Measurements from ENCODE around the gene INPP4A.

Gene INPP4A

DNA sequence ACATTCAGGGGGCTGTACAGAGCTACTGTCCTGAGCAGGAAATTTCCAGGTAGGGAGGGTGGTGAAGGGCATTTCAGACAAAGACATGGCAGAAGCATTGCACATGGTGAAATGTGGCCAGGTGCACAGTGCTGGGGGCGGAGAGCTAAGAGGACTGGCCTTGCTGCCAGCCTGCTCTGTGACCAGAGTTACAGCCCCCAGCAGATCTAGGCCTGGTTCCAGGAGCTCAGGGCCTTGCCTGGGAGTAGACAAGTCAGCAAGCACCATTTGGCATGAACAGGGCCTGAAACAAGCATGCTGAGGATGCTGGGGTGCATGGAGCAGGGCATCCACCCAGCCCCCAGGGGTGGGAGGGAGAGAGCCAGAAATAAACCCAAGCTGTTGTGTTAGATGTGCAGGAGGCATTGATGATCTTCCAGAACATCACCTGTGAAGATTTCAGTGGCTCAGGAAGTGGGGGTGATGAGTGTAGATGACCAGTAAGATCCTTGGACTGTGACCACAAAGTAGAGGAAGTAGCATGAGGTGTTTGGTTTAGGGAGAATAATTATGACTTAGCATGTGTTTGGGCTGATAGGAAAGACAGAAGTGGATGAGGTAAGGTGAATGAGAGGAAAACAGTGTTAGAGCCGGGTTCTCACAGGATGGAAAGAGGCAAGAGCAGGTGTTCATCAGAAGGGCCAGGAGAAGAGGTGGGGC, 102.6 kb downstream of the INPP4A start:
- no peak for DNase-seq

DNA sequence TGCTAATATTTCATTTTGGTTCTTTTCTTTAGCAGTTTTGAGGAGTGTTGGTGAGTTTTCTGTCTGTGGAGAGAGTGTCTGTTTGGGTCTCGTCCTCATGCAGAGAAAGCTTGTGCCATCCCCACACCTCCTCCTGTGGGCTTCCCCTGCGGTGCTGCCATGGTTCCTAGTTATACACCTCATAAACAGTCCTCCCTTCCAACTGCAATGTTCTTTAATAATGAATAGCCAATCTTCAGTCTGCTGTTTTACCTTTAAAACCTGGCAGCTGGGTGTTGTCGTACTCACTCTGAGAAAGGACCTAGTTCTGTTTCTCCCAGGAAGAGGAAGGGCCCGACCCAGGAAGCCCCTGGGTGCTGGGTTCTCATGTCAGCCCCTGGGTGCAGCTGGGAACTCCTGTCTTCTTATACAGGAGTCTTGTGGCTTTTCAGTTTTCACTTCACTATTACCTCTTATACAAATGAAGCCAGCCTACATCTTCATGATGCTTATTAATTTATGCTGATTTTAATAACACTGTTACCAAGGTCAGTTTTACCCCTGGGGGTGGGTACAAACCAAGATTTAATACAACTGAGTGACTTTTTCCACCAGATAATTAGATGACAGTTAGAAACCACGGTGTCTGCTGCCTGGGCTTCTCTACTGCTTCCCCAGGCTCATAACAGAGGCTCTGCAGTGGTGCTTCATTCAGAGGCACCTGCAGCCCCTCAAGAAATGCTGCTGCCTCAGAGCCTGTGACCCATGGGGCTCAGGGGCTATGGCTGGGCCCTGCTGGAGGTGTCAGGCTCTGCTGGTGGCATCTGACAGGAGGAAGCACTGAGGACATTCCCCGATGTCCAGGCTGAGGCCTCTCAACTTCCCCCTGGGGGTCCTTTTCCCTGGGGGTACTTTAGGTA, 104.5 kb downstream of the INPP4A start:
- DNase-seq, result no peak

DNA sequence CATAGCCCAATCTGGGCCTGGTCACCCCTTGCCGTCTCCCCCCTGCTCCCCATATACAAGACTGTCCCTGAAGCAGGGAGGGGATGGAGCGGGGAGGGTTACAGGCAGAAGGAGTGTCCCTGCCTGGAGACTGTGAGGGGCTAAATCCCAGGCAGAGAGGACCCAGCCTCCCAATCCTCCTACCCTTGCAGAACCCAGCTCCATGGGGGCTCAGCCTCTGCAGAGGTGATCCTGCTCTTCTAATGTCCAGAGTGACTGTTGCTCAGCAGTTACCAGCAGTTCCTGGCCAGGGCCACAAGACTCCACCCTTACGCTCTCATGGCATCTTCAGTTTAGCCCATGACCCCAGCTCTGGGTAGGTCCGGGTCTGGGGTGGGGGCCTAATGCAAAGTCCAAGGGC, 105.5 kb downstream of the INPP4A start:
- DNase-seq, result no peak

DNA sequence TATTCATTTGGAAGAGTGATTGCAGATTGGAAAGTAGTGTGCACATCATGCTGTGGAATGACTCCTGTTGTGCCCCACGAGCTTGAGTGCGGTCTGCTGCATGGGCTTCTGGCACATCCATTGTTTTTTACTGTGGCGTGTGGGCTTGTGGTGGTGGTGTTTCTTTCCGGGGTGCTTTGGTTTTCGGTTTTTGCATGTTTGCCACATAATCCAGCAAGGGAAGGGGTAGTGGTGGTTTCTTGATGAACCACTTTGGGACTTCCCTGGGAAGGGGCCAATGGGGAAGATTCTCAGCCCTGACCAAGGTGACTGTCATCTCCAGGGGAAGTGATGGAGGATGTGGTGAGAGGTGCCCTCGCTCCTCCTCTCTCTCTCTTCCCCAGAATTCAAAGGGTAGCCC, 106.7 kb downstream of the INPP4A start:
- DNase-seq, result no peak

DNA sequence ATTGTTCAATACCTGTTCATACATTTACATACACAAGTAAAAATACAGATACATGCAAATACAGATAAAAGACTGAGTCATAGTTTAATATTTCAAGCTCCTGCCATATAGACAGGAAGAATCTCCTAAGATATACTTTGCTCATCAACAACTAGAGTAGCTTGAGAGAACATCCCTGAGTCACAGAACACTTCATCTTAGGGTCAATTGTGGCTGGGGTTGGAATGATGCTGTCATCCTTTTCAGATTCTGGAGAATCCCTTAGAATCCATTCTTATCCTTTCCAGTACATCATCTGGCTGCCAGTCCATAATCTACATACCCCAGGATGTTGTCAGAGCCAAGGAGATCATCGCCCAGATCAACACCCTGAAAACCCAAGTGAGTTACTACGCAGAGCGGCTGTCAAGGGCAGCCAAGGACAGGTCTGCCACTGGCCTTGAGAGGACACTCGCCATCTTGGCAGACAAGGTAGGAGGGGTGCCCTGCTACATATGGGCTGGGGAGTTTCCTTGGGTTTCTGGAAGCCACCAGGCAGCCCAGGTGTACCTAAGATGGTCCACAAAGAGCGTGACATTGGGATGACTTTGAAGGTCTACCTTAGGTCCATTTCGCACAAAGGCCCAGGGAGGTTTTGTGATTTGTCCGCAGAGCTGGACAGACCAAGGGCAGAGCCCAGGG, 108.0 kb downstream of the INPP4A start:
- no peak for DNase-seq

DNA sequence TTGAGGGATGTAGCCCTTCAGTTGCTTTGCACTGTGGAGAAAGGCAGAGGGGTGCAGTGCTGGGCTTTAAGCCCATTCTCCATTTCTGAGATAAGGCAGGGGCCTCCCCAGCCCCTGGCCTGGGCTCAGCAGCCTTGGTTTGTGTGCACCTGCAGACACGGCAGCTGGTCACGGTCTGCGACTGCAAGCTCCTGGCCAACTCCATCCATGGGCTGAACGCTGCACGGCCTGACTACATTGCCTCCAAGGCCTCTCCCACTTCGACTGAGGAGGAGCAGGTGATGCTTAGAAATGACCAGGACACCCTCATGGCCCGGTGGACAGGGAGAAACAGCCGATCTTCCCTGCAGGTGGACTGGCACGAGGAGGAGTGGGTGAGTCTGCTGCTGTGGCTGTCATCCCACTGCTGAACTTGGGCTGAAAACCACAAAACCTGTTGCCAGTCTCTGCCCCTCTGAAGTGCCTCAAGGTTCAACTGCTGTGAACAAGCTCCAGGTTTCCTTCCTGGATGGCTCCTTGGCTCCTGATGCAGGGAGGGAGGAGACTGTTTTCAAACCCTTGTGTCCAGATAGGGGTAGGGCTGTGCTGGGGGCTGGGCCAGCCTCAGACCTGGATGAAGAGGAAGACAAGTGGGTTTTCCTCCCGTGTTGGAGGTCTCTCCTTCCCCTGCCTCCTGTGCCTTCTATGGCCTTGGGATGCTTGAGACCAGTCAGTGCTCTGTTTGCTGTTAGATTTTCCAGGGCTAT, 109.6 kb downstream of the INPP4A start:
- DNase-seq, result no peak

DNA sequence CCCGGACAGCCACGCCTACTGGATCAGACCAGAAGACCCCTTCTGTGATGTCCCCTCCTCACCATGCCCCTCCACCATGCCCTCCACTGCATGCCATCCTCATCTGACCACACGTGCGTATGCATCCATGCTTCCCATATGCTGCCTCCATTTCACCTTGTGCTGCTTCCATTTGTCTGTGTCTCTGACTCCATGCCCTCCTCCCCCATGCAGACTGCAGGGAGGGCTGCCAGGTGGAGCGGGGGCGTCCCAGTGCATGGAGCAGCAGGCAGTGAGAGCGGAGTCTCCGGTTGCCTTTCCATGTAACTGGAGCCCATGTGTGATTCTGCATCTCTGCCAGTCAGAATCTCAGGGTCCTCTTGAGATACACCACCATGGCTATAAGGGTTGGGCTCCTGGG, 111.0 kb downstream of the INPP4A start:
- DNase-seq, result no peak

DNA sequence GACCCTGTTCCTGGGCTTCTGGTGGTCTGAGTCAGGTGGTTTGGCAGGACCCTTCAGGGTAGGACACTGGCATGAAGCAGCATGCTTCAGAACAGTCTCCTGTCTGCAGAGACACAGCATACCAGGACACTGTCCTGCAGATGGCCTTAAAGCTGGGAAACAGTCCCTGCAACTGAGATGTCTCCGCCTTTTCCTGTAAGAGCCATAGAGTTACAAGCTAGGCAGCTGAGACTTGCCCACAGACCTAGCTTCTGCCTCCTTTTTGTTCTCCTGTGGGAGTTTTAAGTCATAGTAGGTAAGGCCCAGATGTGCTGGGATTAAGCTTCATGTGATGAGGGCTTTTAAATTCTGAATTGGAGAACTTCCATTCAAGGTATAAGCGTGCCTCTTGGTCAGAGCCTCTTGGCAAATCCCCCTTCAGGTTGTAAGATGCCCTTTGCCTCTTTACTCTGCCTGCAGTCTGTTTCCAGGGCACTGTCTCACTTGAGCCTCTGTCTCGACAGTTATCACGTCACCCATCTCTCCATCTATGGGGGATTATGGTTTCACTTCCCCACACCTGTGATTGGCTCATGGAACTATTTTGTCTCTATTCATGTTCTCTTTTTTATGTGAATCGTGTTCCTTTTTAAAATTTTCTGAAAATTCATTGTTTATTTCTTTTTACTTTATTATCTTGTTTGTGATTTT, 111.8 kb downstream of the INPP4A start:
- DNase-seq, result no peak

DNA sequence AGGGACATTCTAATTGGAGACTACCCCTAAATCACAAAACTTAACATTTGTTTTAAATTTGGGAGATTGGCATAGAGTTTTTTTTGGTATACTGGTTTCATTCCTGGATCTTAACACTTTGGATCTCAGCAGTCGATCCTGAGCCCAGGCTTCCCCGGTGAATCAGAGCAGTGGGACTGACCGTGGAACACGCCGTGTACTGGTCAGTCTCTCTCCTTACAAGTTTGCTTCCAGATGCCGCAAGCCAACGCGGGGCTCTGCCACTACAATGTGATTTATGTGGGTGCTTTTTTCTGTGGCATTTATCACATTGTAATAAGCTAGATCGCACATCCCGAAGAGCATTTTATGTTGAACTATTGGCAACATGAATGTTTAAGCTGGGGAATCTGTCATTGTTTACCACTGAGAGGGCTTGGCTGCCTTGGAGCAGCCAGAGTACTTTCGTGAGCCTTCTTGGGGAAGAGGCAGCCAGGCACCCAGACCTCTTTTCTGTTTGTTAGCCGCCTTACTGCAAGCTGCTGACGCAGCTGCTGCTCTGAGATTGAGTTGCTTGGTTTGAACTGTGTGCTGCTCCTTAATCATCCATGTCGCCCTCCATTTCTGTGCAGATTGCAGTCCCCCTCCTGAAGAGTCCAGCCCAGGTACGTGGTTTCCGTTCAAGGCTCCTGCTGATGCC, 114.3 kb downstream of the INPP4A start:
- no peak for DNase-seq

DNA sequence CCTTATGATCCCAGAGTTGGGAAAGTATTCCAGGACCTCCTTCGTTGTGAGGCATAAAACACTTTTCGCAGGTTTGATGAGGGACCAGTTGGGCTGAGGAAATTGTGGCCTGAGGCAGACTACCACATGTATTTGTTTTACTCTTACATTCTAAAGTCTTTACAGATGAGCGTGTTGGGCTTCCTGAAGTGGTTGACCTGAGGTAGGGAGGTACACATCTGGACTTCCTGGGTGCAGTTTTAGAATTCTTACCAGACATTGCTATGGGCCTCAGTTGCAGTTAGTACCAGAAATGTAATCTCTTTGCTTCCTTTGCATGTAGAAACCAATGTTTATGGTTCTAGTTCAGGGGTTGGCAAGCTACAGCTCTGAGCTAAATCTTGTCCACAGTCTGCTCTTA, 114.9 kb downstream of the INPP4A start:
- no peak for DNase-seq

DNA sequence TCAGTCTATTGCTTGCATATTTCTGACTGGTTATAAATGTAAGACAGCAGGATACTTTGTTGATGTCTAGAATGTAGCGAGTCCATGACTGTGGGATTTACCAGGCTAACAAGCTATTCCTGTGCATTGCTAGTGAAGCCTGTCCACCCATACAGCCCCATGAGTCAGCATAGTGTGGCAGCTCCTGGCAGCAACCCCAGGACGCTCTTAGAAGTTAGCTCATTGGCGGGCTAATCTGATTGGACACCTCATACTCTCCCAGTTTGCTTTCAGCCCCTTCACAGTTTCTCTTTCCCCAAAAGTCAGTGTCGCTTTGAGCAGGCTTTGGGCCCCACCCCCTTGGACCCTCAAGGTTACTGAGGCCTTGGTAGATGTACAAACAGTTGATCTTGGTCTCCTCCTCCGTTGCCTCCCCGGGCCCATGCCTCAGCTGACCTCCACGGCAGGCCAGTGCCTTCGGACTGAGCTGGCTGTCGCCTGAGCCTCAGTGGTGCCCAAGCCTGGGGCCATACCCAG, 115.7 kb downstream of the INPP4A start:
- DNase-seq, result no peak

DNA sequence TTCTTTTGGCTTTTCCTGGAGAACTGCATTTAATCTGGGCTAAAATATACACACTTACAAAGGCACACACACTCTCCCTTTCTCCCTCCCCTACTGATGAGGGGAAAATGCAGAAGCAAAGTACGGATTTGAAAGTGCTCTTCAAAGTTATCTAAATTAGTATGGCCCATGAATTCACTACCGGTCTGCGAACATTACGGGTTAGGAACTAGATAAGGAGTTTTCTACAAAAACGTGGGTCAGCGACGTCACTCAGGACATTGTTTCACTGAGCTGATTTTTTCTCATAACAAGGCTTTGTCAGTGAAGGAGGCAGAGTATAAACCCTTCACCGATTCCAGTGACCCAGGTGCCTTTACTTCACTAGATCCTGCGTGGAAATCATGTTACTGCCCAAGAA, 116.4 kb downstream of the INPP4A start:
- no peak for DNase-seq

DNA sequence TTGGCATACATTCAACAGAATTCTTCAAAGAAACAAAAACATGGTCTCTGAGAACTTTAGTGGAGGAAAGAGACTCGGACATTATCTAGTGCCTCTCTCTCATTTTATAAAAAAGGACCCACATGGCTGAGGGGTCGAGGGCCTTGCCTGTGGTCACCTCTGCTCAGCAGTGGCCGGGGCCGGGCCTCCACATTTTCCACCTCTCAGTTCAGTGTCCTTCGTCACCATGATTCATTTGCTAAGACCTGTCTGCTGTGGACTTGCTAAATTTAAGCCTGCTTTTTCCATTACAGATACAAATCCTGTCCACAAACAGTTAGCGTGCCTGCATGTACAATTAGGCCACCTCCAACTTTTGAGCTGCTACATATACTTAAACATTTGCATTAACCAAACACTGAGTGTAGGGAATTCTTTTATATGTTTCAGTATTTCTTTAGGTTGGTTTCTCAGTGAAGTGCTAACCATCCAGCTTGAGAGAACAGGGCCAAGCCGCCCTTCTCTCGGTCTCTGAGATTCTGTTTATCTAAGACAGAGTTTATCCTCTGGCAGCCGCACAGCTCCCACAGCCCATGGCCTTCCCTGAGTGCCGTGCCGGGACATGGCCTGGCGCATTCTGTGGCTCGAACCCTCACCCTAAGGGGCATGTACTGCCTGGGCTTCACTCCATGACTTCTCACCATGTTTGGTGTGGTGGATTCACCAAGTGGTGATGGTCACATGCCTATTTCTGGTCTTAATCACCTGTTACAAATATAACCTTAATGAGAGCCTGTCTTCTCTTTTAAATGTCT, 117.4 kb downstream of the INPP4A start:
- no peak for DNase-seq

DNA sequence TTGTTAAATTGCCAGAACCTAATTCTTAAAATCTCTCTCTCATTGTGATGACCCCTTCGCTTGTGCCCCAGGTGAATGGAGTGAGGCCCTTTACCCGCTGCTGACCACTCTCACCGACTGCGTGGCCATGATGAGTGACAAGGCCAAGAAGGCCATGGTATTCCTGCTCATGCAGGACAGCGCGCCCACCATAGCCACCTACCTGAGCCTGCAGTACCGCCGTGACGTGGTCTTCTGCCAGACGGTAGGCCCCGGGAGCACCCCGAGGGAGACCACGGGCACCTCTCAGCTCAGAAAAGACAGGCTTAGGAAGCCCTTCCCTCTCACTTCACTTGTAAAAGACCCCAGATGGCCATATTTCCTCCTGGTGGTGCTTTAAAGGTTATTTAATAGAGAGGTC, 118.7 kb downstream of the INPP4A start:
- no peak for DNase-seq

DNA sequence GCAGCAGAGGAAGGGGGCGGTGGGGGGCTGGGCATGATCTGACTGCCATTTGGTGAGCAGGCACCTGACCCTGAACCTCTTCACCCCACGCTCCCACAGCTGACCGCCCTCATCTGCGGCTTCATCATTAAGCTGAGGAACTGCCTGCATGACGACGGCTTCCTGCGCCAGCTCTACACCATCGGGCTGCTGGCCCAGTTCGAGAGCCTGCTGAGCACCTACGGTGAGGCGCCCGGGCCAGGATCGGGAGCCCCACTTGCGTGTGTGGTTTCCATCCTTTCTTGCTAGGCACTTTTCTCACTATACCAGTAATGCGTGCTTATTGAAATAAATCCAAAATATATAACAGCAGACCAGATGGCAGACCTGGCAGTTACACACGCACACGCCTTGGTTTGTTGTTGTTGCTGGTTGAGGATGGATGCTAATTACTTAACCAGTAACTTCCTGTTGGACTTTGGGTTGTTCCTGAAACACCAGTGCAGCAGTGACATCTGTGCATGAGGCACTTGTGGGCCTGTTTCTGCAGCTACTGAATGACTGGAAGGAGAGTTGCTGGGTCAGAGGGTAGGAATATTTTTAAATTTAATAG, 120.0 kb downstream of the INPP4A start:
- DNase-seq, result no peak

DNA sequence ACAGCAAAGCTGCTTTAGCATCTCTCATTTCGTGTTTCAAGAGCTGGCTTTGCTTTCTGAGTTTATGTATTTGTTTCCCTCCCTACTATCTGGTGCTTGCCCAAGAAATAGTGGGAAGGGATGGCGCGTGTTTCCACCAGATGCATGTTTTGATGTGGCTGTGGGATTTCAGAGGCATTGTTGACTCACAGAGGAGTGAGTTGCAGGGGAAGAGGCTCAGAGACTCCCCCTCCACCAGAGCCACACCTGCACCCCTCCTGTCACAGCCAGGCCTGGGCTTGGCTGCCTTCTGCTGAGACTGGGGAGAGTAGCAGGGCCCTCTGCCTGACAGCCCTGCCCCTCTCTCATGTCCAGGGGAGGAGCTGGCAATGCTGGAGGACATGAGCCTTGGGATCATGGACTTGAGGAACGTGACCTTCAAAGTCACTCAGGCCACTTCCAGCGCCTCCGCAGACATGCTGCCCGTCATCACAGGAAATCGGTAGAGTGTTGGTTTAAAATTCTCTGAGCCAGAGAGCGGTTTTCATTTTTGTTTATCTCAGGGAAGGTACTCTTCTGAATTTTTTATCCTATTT, 120.7 kb downstream of the INPP4A start:
- DNase-seq, result no peak

DNA sequence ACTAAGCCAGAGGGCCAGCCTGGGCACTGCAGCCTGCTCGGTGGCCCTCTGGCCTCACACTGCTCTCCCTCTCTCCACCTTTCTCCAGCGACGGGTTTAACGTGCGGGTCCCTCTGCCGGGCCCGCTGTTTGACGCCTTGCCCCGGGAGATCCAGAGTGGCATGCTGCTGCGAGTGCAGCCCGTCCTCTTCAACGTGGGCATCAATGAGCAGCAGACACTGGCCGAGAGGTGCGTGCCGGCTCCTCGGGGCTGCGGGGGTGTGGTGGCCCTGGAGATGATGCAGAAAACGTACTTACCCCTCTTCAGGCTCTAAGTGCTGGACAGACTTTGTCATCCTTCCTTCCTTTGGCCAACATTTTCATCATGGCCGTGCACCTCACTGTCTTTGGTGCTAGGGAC, 121.3 kb downstream of the INPP4A start:
- DNase-seq, result no peak

DNA sequence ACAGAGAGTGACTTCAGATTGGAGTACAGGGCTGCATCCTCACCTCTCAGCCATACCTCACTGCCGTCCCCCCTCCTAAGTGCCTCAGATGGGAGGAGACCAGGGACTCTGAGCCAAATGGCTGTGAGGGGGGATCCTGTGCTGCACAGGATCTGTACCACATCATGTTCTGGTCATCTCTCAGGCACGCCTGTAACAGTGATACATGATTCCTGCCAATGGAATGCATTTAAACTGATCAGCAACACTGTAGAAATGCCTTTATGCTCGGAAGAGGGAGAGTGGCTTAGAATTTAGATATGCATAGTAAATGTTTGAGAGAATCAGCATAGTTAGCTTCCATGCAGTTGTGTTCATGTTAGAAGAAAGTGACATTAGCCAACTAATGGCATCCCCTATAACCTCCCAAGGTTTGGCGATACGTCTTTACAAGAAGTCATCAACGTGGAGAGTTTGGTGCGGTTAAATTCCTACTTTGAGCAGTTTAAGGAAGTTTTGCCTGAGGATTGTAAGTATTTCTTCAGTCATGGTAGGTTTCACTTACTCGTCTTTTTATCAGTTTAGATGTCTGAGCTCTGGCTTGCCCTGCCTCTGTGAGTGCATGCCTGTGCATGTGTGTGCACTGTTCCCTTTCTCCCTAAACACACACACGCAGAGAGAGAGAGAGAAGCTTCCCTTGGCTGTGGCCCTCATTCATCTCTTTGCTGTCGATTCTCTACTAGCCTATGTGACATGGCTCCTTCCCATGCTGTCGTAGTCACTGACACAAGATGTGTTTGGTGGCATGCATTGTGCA, 123.7 kb downstream of the INPP4A start:
- DNase-seq, result no peak

DNA sequence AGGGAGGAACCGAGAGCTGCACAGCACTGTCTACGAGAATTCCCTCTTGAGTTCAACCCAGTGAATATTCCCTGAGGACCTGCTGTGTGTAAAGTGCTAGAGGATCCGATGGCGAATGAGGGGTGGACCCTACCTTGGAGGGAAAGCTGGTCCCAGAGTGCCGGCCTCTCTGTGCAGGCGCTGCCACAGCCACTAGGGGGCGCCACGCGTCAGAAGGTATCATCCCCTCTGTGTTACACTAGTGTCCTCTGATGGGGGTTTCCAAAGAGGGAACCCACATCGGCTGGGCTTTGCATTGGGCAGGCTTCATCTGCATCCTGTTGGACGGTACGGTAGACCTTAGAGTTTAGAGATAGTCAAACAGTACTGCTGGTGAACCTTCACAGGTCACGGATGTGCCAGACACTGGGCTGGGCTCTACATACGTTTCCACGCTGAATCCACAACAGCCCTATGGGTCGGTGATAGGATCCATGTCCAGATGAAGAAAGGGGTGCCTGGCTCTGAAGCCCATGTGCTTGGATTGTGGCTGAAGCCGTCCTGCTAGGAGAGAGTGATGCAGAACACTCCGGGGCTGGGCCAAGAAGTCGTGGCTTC, 124.6 kb downstream of the INPP4A start:
- DNase-seq, result peak; percentile 75

Data from activated gamma-delta T cell treated with Interleukin-2 at 50 U/mL for 16 hours (primary cell).